GM21515 (cell line): ENCODE results near the gene DNM1L.

ENCODE experiments used
- ATAC-seq: cut with Tn5 transposase; IDR thresholded peaks from one replicate; pipeline ENCODE4 v1.9.1; 2021; ENCODE audit not compliant: unreplicated experiment

DNM1L gene

DNA sequence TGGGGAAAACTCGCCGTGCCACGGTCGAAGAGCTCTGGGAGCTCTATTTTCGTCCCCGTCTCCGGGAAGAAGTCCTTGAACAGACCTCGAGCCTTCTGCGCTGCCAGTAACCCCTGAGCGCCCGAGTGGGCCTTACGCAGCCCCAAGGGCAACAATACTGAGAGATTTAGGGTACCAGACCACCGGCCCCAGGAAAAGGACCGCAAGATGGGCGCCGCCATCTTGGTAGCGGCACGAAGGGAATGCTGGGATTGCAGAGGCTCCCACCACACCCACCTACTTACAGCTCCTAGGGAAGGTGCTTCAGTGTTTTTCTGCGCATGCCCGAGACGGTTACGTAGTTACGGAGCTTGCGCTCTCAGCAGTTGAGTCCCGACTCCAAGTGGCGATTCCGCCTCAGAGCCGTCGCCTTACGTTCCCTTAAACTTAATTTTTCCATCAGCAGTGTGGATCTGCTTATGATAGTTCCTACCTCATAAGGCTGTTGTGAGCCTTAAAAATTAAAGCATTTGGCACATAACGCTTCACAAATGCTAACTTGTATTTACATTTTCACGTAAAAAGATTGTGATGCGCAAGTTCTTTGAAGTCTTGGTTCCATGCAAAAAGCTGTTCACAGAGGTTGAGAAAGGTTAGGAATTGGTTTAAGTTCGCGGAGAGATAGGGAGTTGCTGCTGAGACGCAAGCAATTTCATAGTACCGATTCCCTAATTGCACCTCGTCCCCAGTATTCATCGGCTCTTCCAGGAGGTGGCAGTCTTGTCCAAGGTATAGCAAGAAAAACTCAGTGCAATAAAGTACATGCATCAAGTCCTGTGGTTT lies 76.8 kb downstream of the DNM1L start, which contains the start of gene YARS2:
Gene YARS2, minus strand, starts transcription at position 244 of the 822 bp plus-strand sequence. Its CDS starts 23 bp downstream, at position 221.
- ATAC-seq = peak; percentile 91

- ATAC-seq = no peak
Measured at GRCh38 chr12:32756476-32757066, 77.5 kb downstream of the DNM1L start.

GRCh38 chr12:32757157-32757556 lies 78.1 kb downstream of the DNM1L start:
- no peak for ATAC-seq

- ATAC-seq = no peak
Measured at GRCh38 chr12:32761716-32762115, 82.6 kb downstream of the DNM1L start.

DNA sequence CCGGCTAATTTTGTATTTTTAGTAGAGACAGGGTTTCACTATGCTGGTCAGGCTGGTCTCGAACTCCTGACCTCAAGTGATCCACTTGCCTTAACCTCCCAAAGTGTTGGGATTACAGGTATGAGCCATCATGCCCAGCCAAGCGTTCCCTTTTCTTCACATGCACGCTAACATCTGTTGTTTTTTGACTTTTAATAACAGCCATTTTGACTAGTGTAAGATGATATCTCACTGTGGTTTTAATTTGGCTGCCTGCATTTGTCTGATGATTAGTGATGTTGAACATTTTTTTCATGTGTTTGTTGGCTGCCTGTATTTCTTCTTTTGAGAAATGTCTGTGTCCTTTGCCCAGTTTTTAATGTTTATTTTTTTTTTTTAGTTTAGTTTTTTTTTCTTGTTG lies 86.8 kb downstream of the DNM1L start:
- ATAC-seq = no peak

DNA sequence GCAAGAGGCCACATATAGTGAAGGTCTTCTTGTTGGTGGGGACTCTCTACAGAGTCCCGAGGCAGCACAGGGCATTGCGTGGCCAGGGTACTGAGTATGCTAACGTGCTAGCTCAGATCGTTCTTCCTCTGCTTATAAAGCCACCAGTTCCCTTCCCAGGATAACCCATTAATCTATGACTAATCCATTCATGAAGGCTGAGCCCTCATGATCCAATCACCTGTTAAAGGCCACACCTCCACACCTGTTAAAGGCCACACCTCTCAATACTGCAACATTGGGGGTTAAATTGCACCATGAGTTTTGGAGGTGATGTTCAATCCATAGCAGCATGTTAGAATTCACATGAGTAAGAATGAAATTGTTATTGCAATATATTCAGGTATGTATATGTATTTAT lies 89.4 kb downstream of the DNM1L start:
- no peak for ATAC-seq

DNA sequence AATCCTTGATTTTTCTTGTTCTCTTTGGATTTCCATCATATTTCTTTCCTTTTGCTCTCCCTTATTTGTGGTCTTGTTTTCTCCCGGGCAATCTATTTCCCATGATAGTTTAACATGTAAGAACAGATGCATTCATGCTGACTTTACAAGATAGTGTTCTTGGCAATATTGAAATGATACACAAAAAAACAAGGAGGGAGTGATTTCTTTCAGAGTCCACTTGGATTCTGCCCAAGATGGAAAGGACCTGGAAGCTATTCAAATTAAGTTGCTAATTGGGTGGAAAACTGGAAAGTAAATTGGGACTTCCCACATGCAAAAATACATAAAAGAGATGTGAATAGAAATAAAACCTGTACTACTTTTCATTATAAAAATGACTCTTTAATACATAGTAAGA lies 91.0 kb downstream of the DNM1L start:
- no peak for ATAC-seq

DNA sequence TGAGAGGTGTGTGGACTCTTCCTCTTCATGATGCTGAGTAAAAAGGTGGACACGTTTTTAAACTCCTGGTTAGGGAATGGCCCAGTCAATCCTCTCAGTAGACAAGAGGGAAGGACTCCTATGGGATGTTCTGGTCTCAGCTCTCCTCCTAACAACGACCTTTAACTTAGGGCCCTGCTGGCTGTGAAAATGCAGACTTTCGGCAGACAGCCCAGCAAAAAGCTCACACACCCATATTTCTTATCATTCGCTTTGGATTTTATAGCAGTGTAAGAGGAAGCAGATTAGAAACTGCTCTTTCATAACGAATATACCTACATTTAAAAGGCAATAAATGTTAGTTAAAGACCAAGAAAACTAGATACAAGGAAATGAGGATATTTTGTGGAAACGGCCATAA lies 94.6 kb downstream of the DNM1L start:
- ATAC-seq = no peak

- no peak for ATAC-seq
Measured at GRCh38 chr12:32776258-32776657, 97.2 kb downstream of the DNM1L start.

GRCh38 chr12:32777159-32777558 lies 98.1 kb downstream of the DNM1L start:
- ATAC-seq = peak; percentile 54

GRCh38 chr12:32777691-32778175 lies 98.6 kb downstream of the DNM1L start:
- ATAC-seq = no peak

DNA sequence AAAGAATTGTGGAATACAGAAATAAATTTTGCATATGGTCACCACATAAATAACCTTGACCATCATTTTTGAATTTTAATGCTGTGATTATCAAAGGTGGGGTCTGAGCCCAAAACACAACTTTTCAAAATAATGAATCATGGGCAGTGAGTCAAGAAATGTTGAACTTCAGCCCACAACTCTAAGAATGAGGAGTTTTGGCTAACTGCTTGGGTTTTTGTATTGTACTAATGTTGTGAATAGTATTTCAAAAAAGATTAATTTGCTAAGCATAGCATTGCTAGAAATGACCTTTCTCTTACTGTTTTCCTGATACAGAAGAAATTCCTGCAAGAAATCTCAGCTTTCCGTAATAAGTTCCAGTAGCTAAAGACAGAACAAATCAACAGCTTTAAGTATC lies 101.0 kb downstream of the DNM1L start:
- no peak for ATAC-seq

DNA sequence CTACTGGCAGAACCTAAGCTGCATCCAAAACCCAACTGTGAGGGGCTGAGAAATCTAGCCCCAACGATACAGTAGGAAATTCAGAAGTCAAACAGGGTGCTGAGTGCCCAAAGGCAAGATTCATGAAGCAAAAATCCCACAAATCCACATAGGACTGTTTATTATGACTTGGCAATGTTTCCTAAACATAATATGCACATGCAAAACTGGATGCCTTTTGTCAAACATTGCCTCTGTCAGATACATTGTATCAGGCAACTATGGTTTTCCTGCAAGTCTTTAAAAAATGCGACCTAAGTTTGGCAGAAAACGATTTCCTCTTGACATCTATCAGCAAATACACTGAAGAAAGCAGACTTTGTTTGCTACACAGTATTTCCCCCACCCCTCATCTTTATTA lies 103.9 kb downstream of the DNM1L start:
- ATAC-seq = no peak

DNA sequence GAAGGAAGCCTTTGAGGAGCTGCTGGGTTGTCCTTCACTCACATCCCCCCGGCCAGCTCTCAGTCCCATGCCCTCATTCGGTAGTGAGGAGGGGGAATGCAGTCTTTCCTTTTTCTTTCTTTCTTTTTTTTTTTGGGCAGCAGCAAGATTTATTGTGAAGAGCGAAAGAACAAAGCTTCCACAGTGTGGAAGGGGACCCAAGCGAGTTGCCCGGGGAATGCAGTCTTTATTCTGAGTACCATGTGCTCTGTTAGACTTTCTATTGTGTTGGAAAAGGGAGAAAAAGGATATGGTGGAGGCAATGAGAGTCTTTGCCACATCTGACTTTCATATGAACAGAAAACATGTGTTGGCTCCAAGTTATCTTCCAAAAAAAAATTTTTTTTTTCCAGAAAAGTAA lies 106.5 kb downstream of the DNM1L start:
- ATAC-seq = no peak

DNA sequence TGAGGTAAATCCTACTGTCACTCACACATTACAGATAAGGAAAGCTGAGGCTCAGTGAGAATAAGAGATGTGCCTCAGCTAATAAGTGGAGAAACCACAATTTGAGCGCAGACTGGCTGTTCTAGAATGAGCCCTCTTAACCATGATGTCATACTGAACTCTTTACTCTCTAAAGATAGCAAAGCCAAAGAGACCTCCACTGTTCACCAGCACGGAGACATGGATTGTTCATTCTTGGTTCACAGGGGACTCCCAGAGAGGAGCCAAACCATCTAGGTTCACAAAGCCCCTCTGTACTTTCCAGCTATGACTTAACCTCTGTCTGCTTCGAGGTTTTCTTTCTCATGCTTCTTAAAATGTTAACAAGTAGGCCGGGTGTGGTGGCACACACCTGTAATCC lies 109.3 kb downstream of the DNM1L start:
- no peak for ATAC-seq

GRCh38 chr12:32789446-32789845 lies 110.3 kb downstream of the DNM1L start:
- ATAC-seq = no peak

- no peak for ATAC-seq
Measured at GRCh38 chr12:32789916-32790315, 110.8 kb downstream of the DNM1L start.

DNA sequence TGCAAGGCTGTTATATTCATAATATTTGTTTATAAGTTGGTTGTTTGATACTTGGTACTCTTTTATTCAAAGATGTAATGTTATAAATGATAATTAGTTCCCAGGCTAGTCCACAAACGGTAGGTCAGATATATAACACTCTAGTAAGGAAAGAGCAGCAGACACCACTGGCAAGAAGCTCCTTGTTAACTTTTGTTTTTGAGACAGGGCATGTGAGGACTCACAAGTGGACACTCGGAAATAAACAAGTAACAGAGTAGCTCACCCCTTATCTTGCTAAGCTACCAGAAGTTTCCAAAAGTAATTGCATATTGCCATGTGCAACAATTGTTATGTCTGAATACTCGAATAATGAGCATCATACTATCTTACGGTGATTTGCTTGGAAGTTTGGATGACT lies 115.2 kb downstream of the DNM1L start:
- no peak for ATAC-seq
